GM21390 (cell line): ENCODE results near the gene ITGB2.
"Not testable (repeated sequence)": the region's sequence is repeated elsewhere in the genome, so short reads cannot be mapped to it uniquely, and the experiment has no call there.

Experiments used
- ATAC-seq: cut with Tn5 transposase; IDR thresholded peaks from one replicate; pipeline ENCODE4 v1.9.1; 2021; ENCODE audit not compliant: unreplicated experiment

Gene ITGB2

DNA sequence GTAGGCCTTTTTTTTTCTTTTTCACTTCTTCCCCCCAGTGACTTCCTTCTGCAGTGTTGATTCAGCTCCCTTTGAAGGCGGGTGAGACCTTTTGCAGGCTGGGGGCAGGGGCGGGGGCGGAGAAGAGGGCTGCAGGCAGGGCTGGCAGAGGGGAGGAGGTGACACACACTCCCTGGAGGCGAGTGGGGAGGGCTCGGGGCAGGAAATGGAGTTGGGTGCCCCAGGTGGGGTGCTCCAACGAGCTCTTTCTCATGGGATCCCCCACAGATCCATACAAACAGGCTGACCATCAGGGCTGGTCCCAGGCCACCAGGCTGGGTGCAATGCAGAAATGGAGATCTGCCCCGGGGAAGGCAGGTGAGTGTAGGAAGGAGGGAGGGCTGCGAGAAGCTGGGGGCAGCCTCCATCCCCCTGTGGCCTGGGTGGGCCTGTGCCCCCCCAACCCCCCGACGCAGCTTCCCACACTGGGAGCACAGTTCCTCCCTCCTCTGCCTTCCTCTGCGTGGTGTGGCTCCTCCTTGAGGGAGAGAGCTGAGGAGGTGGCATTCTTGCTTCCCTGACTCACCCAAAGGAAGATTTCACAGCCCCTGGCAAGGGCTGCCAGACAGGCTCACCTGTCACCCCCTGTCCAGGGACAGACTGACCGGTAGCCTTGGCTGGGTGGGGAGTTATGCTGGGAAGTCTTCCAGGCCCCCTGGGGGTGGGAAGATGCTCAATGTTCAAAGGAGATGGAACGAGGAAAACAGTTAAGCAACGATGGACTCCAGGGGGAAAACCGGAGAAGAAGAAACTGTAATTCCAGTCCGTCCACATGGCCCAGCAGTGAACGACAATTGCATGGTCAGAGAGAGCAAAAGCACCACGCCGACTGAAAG, 7.1 kb upstream of the ITGB2 start:
- ATAC-seq: no peak

GRCh38 chr21:44927259-44927586, 6.5 kb upstream of the ITGB2 start:
- ATAC-seq: no peak

- no peak for ATAC-seq
These were observed 5.8 kb upstream of the ITGB2 start for GRCh38 chr21:44926331-44927101.

DNA sequence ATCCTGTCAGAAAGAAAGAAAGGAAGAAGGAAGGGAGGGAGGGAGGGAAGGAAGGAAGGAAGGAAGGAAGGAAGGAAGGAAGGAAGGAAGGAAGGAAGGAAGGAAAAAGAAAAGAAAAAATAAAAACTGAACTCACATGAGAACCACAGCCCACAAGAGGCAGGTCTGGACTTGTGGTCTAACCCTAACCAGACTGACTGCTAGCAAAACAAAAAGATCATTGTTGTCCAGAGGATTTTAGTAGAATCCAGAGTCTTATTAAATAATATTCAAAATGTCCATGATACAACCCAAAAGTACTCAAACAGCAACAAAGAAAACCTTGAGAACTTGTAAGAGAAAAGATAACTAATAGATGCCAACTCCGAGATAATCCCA, 4.7 kb upstream of the ITGB2 start:
- no peak for ATAC-seq

- no peak for ATAC-seq
These were observed 4.1 kb upstream of the ITGB2 start for GRCh38 chr21:44924606-44925377.

- ATAC-seq: no peak
These were observed 2.9 kb upstream of the ITGB2 start for GRCh38 chr21:44923480-44924084.

- no peak for ATAC-seq
These were observed 1.2 kb upstream of the ITGB2 start for GRCh38 chr21:44921928-44922327.

- no peak for ATAC-seq
These were observed 596 bp downstream of the ITGB2 start for GRCh38 chr21:44919913-44920693.

DNA sequence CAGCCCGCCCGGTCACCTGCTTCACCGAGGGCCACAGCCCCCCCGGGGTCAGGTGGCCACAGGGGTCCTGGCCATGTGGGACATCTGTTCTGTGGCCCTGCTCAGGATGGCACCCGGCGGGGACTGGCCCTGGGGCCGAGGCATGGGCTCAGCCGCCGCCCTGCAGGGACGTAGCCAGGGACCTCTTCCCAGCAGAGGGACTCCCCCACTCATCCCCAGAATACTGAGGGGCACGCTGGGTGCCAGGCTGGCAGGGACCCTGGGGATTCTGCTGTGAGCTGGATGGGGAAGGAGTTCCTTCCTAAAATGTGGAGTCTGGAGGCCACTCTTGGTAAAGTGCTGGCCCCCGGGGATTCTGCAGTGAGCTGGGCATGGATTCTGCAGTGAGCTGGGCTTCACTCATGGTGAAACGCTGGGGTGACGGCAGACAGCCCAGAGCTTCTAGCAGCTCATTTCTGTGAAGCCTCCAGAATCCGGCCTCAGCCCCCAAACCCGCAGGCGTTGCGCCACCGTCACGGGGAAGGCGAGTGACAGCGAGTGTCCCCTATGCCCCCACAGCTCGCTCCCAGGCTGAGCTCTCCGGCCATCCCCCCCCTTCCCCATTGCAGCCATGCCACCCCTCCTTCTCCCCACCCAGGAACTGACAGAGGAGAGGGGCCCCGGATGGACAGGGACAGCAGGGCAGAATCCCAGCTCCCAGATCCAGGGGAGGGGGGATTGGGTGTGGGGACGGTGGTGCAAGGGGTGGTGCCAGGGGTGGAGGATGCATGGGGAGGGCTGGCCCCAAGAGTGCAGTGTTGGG, 1.4 kb downstream of the ITGB2 start:
- no peak for ATAC-seq

DNA sequence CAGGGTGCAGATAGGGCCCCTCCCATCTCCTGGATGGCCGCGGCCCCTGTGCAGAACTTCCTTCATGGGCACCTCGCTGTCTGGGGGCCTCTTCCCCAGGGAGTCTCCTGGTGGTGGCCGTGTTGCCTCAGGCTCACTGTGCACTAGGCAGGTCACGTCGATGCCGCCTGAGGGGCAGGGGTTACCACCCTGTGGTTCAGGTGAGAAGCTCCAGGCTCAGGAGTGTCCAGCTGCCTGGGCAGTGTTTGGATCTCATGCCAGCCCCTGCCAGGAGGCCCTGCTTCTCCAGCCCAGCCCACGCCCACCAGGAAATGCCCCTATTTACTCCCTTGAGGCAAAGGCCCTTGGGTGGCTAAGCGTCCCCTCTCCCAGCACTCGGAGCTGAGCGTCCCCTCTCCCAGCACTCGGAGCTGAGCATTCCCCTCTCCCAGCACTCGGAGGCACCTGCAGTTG, 2.1 kb downstream of the ITGB2 start:
- ATAC-seq: no peak

DNA sequence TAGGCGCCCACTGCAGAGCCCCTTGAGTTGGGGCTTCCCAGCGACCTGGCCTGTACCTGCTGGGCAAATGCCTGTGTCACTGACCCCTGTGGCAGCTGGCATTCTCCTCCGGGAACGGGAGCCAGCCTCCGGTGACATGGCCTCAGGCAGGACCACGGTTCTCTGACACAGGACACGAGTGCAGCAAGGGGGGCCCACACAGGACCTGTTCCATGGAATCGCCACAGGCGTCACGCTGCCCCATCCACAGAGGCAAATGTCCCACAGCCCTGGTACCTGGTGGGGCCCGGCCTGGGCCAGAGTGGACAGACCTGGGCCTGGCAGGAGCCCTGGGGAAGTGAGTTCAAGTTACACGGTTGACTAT, 2.6 kb downstream of the ITGB2 start:
- no peak for ATAC-seq

DNA sequence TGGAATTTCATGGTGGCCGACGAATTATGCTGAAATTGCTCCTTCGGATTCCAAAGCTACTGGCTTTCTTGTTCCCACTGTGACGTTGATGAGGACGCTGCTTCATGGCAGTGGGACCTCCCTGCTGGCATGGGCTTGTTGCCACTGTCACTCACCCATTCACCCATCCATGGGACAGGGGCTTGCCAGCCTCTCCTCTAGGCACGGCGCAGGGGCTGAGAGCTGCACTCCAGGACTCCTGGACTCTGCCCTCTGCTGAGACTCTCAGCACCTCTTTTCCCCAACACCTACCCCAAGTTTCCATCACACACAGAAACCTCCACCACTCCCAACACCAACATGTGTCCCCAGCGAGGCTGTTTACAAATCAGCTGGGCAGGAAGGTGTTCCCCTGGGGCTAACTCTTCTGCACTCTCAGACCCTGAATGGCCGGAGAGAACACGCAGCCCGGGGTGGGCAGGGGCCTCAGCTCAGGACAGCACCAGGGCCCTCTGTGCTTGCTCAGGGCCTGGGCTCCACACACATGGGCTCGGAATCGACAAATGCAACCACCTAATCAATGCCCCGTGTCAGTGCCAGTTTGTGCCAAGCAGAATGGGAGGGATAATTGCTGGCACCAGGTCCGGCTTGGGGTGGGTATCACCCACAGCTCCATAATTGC, 3.1 kb downstream of the ITGB2 start:
- ATAC-seq: no peak

DNA sequence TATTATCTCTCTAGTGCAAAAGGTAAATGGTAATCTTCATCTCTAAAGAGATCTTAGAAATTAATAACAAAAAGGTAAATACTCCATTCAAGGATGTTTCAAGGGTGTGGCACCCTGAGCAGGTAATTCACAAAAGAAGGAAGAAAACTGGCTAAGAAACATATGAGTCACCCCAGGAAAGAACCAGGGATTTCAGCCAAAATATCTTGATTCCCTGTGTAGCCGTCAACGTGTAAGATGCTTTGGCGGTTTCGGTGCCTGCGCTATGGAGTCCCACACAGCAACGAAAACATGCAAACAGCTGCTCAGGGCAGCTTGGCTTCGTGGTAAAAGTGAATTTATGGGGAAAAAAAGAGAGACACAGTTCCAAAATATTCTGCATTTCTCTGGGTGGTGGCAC, 3.7 kb downstream of the ITGB2 start:
- no peak for ATAC-seq

GRCh38 chr21:44914176-44914874, 6.4 kb downstream of the ITGB2 start:
- ATAC-seq: peak; percentile 77

DNA sequence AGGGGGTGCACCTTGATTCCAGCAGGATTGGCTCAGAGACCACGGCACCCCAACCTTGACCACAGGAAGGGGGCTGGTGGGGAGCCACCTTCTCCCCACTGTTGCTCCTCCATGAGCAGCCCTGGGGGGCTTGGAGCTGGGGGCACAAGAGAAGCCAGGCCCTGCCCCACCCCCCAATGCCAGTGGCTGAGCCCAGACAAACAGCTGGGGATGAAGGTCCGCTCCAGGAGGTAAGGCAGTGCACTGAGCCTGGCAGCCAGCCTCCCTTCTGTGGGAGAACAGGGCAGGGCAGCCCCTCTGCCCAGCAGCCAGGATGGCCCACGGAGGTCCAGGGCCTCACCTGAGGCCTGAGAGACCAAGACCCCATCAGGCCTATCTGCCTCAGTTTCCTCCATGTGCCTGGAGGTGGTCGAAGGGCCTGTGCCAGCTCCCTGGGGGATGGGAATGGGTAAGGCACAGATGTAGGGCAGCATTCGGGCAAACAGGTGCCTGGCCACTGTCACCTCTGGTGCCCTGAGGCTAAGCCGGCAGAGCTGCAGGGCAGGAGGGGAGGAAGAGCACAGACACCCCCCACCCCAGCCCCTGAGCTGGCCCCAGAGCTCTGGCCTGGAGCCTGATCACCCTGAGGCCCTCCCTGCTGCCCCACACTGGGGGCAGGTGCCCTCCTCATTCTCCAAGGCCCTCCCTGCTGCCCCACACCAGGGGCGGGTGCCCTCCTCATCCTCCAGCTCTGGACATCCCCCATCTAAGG, 7.1 kb downstream of the ITGB2 start:
- no peak for ATAC-seq

GRCh38 chr21:44912506-44913412, 7.9 kb downstream of the ITGB2 start:
- not testable (repeated sequence) for ATAC-seq

GRCh38 chr21:44912158-44912473, 8.6 kb downstream of the ITGB2 start:
- ATAC-seq: no peak
